RWPE1 (cell line): Measurements from ENCODE around the gene VAV1.
"Not testable (repeated sequence)": the region's sequence is repeated elsewhere in the genome, so short reads cannot be mapped to it uniquely, and the experiment has no call there.

Source experiments
- CTCF ChIA-PET: fragments of 350-600 bp; sonication (Branson Sonifier 250); formaldehyde crosslinking; extraction: SDS; loops from one replicate; lab custom pipeline; 2021; lab: Yijun Ruan, JAX
- POLR2A ChIA-PET: fragments of 400-600 bp; formaldehyde crosslinking; extraction: SDS; loops from one replicate; lab custom pipeline; 2020; ENCODE audit warnings: antibody characterized with exemption; ENCODE audit not compliant: low non-redundant PET; lab: Yijun Ruan, JAX
- DNase-seq: peaks from one replicate; pipeline ENCODE4 v3.0.0; 2012; ENCODE audit warnings: low spot score
- H3K27ac ChIP-seq: fragments of 450-650 bp; 2 replicates; pipeline ENCODE4 v1.5.1; 2017
- TF ChIP-seq, protein P1 (sequence below): fragments of 450-650 bp; conservative IDR thresholded peaks from 2 replicates; pipeline ENCODE4 v1.5.1; 2017; ENCODE audit warnings: low read depth, mild to moderate bottlenecking

VAV1 gene

DNA sequence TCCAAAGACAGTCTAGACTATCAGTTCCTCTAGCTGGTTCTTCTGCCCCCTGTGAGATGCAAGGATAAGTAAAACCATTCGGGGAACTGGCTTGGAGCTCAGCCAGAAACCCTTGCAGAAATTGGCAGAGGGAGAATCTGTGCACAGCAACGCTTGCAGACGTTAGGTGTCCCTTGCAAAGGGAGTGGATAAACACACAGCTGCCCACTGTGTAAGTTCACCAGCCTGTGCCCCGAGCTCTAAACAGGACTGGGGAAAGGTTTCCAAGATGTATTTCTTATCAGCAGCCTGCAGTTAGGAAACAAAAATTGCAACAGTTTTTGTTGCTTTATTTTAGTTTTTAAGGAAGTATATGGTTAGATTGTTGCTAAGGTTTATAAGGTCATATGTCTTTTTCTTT, 95.8 kb downstream of the VAV1 start:
- no peak for DNase-seq
- H3K27ac ChIP-seq, result no peak overlapping the region
- CTCF ChIA-PET, result interaction anchor here (0.6 to 0.7 kb wide), 3 partner anchors 74 to 1200 kb away, joined by 3 to 4 read pairs (median 3); no protein-coding TSS in a partner anchor
- POLR2A ChIA-PET, result no interaction called here
- TF ChIP-seq, protein P1, sequence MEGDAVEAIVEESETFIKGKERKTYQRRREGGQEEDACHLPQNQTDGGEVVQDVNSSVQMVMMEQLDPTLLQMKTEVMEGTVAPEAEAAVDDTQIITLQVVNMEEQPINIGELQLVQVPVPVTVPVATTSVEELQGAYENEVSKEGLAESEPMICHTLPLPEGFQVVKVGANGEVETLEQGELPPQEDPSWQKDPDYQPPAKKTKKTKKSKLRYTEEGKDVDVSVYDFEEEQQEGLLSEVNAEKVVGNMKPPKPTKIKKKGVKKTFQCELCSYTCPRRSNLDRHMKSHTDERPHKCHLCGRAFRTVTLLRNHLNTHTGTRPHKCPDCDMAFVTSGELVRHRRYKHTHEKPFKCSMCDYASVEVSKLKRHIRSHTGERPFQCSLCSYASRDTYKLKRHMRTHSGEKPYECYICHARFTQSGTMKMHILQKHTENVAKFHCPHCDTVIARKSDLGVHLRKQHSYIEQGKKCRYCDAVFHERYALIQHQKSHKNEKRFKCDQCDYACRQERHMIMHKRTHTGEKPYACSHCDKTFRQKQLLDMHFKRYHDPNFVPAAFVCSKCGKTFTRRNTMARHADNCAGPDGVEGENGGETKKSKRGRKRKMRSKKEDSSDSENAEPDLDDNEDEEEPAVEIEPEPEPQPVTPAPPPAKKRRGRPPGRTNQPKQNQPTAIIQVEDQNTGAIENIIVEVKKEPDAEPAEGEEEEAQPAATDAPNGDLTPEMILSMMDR, result no peak

DNA sequence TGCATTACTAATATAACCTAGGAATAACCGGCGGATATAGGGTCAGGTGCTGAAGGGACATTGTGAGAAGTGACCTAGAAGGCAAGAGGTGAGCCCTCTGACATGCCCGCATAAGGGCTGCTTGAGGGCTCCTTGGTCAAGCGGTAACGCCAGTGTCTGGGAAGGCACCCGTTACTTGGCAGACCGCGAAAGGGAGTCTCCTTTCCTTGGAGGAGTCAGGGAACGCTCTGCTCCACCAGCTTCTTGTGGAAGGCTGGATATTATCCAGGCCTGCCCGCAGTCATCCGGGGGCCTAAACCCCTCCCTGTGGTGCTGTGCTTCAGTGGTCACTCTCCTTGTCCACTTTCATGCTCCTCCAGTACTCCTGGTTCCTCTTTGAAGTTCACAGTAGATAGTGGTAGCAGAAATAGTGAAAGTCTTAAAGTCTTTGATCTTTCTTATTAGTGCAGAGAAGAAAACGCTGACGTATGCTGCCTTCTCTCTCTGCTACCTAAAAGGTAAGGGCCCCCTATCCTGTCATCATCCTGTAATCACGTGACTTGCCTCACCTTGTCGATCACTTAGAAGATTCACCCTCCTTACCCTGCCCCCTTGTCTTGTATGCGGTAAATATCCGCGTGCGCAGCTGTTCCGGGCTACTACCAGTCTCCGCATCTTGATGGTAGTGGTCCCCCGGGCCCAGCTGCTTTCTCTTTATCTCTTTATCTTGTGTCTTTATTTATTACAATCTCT, 96.8 kb downstream of the VAV1 start:
- POLR2A ChIA-PET, DNase-seq, H3K27ac ChIP-seq: not testable (repeated sequence)
- CTCF ChIA-PET, result interaction anchor here (0.7 kb wide), 1 partner anchor 510 kb away, joined by 3 read pairs; no protein-coding TSS in a partner anchor

DNA sequence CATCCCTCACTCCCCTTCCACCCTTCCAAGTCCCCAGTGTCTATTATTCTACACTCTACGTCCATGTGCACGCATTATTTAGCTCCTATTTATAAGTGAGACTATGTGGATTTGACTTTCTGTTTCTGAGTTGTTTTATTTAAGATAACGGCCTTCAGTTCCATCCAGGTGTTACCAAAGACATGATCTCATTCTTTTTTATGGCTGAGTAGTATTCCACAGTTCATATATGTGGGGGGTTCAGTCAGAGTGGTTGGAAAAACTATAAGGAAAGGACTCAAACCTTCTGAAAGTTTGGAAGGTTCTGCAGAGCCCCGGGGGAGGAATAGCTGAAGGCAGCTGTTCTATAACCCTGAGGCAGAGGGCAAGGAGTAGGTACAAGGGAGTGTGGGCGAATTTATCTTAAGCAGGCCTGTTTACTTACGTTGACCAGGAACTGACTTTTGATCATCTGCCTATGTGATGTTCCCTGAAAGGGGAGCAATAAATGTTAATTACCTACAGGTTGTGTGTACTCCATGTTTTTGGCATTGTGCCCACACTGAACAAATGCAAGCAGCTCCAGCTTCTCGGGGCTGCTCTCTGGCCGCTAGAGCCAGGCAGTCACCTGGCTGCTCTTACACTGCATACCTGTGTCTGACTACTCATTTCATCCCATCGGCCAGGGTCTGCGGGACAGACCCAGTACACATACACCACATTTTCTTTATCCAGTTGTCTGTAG, 101.4 kb downstream of the VAV1 start:
- no peak for DNase-seq
- H3K27ac ChIP-seq, result no peak overlapping the region
- CTCF ChIA-PET, result no interaction called here
- TF ChIP-seq, protein P1, result no peak
- POLR2A ChIA-PET, result no interaction called here

DNA sequence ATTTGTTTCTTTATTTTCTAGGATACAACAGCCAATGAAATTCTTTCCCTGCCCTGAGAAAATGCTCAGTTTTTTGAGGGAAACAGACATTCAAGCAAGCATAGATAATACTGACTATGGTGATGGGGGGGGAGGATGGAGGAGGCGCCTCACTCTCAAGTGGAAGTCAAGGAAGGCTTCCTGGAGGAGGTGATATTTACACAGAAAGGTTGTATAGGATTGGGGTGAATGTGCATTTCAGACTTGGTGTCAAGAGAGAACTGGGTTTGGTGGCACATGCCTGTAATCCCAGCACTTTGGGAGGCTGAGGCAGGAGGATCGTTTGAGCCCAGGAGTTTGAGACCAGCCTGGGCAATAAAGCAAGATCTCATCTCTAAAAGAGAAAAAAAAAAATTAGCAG, 102.7 kb downstream of the VAV1 start:
- no peak overlapping the region for H3K27ac ChIP-seq
- TF ChIP-seq, protein P1, result no peak
- CTCF ChIA-PET, result interaction anchor here (0.8 kb wide), 1 partner anchor 9 kb away, joined by 3 read pairs; no protein-coding TSS in a partner anchor
- no peak for DNase-seq
- POLR2A ChIA-PET, result no interaction called here

- CTCF ChIA-PET, result no interaction called here
- POLR2A ChIA-PET, result no interaction called here
- DNase-seq, result no peak
- H3K27ac ChIP-seq, result no peak overlapping the region
- TF ChIP-seq, protein P1, result no peak
These were observed 104.2 kb downstream of the VAV1 start for GRCh38 chr19:6876748-6877147.

DNA sequence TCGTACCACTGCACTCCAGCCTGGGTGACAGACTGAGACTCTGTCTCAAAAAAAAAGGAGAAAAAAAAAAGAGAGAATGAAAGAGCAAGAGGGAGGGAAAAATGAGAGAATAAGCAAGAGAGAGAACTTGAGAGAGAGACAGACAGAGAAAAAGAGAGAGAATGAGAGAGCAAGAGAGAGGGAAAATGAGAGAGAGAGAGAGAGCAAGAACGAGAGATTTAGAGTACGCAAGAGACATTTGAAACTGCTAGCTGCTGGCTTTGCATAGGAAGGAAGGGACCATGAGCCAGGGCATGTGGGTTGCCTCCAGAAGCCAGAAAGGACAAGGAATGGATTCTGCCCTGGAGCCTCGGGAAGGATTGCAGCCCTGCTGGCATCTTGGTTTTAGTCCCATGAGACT, 105.3 kb downstream of the VAV1 start:
- no peak for DNase-seq
- H3K27ac ChIP-seq, result no peak overlapping the region
- ChIA-PET CTCF (no interaction called here), POLR2A (no interaction called here)
- TF ChIP-seq, protein P1, result no peak
